Suppressor macrophage treated with lipopolysaccharide for 1 hour (primary cell): Measurements from ENCODE around the gene PISD.

Source experiments
- DNase-seq, 3 donors: peaks; one replicate each; pipeline ENCODE4 v3.0.0-alpha.2; 2020 to 2022

PISD gene

GRCh38 chr22:31625661-31626426, 36.2 kb downstream of the PISD start:
- DNase-seq = no peak

- DNase-seq = no peak
Measured at GRCh38 chr22:31625257-31625640, 36.8 kb downstream of the PISD start.

- DNase-seq = no peak
Measured at GRCh38 chr22:31623592-31624304, 38.3 kb downstream of the PISD start.

DNA sequence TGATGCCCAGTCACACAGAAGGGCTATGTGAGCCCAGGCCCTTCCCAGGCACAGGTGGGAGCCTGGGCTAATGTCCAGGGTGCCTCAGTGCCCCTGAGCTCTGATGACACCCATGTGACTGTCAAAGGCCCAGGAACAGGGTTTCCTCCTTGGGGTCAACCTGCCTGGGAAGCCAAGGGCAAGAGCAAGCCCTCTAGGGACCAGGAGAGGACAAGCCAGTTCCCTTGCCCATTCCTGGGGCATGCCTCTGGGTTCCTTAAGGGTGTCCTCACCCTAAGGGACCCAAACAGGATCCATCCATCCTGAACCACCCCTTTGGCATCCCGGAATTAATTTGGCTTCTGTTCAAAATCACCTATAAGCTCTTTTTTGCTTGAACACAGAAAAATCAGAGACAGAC, 39.0 kb downstream of the PISD start:
- DNase-seq = no peak

- DNase-seq = no peak
Measured at GRCh38 chr22:31621507-31622124, 40.4 kb downstream of the PISD start.

DNA sequence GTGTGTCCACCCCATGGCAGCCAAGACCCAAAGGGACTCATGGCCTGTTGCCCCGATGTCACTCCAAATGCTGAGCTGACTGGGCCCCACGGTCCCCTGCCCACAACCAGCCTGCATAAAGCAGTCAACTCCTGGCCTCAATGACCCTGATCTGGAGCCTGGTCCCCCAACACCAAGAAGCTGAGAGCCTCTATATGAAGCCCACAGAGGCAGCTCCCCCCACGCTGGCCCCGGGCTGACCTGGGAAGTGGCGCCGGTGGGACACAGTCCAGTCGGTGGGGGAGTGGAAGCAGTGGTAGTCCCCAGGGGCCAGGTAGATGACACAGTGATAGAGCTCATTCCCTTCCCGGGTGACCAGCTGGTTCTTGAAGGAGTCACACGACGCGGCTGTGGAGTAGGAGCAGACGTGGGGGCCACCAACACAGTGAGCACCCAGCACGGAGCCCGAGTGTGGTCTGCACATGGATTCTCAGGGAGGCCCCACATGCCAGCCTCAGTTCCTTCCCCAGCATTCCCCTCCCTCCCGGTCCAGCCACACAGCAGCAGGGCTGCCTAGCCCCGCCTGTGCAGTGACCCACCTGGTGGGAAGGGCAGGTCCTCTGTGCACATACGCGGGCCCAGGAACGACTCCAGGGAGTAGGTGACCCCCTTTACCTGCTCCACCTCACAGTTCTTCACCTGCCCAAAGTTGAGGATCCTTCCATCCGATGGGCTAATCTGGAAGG, 41.1 kb downstream of the PISD start:
- DNase-seq = no peak

DNA sequence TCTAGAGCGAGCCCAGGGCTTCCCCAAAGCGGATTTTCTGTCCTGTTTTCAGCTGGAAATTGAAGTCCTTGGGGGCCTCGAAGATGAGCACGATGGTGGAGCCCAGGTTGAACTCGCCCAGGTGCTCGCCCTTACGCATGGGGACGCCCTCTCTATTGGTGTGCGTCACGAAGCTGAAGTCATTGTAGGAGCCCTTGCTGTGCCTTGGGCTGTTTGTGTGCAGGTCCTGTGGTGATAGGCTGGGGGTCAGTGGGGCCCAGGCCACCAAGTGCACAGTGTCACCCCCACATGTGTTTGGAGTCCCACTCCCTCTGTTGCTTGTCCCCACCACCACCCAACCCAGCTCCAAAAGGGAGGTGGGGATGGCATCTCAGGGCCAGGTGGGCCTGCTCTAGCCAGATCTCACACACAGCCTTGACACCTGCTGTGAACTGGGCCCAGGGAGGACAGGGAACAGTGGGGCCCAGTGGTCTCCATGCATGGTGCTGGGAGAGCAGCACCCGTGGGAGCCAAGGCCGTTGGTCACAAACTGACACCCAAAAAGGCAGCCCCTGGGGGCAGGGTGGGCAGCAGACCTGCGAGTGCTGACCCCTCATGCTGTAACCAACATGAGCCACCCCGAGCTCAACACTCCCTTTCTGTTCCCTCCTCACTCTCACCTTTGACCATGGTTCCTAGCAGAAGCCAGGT, 42.3 kb downstream of the PISD start:
- no peak for DNase-seq

GRCh38 chr22:31618471-31619176, 43.4 kb downstream of the PISD start:
- no peak for DNase-seq

- no peak for DNase-seq
Measured at GRCh38 chr22:31618057-31618456, 44.0 kb downstream of the PISD start.

GRCh38 chr22:31616315-31616980, 45.6 kb downstream of the PISD start:
- peak; percentile 90 to 95 (median 91) for DNase-seq

GRCh38 chr22:31615940-31616314, 46.1 kb downstream of the PISD start:
- no peak for DNase-seq

GRCh38 chr22:31615491-31615860, 46.5 kb downstream of the PISD start:
- no peak for DNase-seq

DNA sequence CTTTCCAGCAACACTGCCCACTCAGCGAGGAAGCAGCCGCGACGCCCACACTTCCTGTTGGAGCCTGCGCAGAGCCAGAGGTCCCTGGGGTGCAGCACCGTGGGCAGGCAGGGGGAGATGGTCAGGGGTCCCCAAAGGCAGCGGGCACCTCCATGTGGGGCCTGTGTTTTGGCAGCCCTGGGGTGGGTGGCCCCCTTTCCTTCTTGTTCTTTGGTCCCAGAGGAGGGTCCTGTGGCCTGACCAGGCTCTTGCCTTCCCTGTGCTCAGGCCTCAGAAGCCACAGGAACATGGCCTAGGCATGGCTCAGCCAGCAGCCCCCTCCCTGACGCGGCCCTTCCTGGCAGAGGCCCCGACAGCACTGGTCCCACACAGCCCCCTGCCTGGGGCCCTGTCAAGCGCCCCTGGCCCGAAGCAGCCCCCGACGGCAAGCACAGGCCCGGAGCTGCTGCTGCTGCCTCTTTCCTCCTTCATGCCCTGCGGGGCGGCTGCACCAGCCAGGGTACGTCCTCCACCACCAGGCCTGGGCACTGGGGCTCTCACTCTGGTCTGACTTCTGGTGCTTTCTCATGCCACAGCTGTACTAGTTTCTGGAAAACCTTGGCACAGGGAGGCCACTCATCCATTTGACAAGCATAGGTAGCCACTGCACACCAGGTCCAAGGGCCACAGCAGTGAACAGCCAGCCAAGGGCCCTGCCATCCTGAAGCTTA, 47.1 kb downstream of the PISD start:
- DNase-seq = peak in 2 of 3 donors; percentile 22 to 44

- DNase-seq = no peak
Measured at GRCh38 chr22:31613904-31614296, 48.1 kb downstream of the PISD start.

DNA sequence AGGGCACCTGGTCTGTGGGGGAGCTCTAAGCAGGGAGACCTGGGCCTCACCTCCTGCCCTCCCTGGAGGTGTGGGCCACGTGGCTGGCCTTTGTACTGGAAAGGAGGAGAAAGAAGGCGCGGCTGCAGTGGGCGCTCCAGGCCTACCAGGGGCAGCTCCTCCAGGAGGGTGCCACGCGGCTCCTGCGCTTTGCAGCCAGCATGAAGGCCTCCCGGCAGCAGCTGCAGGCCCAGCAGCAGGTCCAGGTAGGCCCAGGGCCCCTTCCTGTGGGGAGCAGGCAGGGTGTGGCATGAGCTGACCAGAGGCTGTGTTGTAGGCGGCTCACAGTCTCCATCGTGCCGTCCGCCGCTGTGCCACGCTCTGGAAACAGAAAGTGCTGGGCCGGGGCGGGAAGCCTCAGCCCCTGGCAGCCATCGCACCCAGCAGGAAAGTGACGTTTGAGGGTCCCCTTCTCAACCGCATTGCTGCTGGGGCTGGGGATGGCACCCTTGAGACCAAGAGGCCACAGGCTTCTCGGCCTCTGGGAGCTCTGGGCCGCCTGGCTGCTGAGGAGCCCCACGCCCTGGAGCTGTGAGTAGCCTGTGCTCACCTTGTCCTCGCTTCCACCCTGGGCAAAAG, 48.6 kb downstream of the PISD start:
- DNase-seq = no peak

- no peak for DNase-seq
Measured at GRCh38 chr22:31612891-31613285, 49.1 kb downstream of the PISD start.

DNA sequence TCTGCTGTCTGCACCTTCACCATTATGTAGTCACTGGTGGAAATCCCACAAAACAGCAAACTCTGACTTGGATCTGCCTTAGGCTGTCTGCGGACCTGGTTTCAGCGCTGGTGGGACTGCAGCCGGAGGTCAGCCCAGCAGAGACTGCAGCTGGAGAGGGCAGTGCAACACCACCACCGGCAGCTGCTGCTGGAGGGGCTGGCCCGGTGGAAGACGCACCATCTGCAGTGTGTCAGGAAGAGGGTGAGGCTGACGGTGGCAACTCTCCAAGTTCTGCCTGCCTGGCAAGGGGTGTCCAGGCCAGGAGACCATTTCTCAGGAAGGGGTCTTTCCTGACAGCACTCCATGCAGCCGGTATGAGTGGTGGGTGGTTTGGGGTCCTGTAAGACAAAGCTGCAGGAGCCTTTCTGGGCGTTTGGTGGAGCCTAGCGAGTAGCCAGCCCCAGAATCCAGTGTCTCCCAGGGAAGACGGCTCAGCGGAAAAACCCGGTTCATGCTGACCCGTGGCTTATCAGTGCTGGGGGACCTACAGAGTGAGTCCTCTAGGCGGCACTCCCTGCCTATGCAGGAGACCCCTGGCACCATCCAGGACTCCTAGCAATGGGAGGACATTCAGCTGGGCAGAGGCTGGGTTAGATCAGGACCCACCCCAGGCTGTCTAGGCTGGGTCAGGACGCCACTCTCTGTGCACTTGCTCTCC, 50.8 kb downstream of the PISD start:
- DNase-seq = no peak

DNA sequence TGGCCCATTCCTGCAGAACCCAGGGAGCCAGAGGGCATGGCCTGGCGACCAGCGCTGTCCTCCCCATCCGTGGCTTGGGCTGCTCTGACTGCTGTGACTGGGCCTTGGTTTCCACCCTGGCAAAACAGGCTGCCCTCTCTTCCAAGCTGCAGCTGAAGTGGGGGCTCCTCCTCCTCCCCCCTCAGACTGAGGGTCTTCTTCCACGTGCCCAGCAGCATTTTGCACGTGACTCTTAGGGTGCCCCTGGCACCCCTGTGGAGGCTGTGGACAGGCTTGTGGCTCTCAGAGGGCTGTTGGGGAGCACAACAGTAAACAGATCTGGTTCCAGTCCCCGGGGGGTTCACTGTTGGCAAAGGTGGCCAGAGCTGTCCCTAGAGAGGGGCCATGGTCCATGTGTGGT, 51.4 kb downstream of the PISD start:
- DNase-seq = no peak

DNA sequence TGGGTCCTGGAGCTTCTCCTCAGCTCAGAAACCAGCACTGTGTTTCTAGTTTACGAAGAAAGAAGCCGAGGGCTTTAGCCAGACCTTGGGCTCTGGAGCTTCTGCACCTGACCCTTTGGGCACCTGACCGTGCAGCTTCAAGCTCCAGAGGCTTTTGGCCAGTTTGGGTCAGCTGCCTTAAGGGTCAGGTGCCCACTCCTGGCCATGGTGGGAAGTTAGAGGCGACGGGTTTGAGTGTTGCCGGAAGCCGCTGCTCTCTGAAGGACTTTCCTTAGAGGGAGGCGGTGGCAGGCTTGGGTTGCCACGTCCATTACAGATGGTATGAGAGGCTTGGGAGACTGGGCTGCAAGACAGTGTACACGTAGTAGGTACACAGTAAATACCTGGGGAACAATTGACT, 52.3 kb downstream of the PISD start:
- no peak for DNase-seq

- DNase-seq = no peak
Measured at GRCh38 chr22:31607696-31608095, 54.3 kb downstream of the PISD start.
